Natural killer cell (primary cell): ENCODE results near the gene MICALL2. TPM values are rescaled to one million over a fixed set of nuclear protein-coding genes. Genes with fewer than 3 reads are reported as not detected.

Experiments used
- ATAC-seq, 3 donors: fragments of 150-1000 bp in 2 of 3; fragments of 200-7000 bp in 1 of 3; cut with Tn5 transposase; 1 replicate in 1 of 3; 2 replicates in 2 of 3; pipeline ENCODE4 v1.10.0; 2021; ENCODE audit warnings: mild to moderate bottlenecking in 2 of 3, moderate library complexity in 2 of 3
- DNase-seq, 2 donors: peaks; one replicate each; pipeline versions ENCODE4 v3.0.0 to v3.0.0-alpha.2; 2013 to 2021; ENCODE audit warnings: mixed read lengths in 1 of 2
- H3K27ac ChIP-seq: one replicate; pipeline ENCODE4 v1.5.1; 2013; ENCODE audit warnings: mild to moderate bottlenecking, low read length
- H3K27me3 ChIP-seq: one replicate; pipeline ENCODE4 v1.6.1; 2013; ENCODE audit warnings: low read length; ENCODE audit not compliant: control insufficient read depth, insufficient read depth
- H3K36me3 ChIP-seq: one replicate; pipeline ENCODE4 v1.6.1; 2013; ENCODE audit warnings: low read length; ENCODE audit not compliant: control insufficient read depth, insufficient read depth
- H3K4me1 ChIP-seq: one replicate; pipeline ENCODE4 v1.6.1; 2013; ENCODE audit warnings: low read length; ENCODE audit not compliant: control insufficient read depth, insufficient read depth
- H3K4me3 ChIP-seq: one replicate; pipeline ENCODE4 v1.5.1; 2013; ENCODE audit warnings: low read length
- H3K9me3 ChIP-seq: one replicate; pipeline ENCODE4 v1.6.1; 2013; ENCODE audit warnings: low read length; ENCODE audit not compliant: control insufficient read depth, insufficient read depth
- H3K27ac Mint-ChIP-seq, 2 donors: one replicate each; pipeline ENCODE4 v1.8.0; 2022; ENCODE audit warnings: mild to moderate bottlenecking in 2 of 2, mixed read lengths in 2 of 2, moderate library complexity in 1 of 2
- H3K27me3 Mint-ChIP-seq, 2 donors: one replicate each; pipeline ENCODE4 v1.8.0; 2022; ENCODE audit warnings: low read depth in 2 of 2, mixed read lengths in 2 of 2
- H3K36me3 Mint-ChIP-seq: one replicate; pipeline ENCODE4 v1.8.0; 2022; ENCODE audit warnings: mixed read lengths
- H3K4me1 Mint-ChIP-seq, 2 donors: one replicate each; pipeline ENCODE4 v1.8.0; 2022; ENCODE audit warnings: mixed read lengths in 2 of 2
- H3K4me3 Mint-ChIP-seq: one replicate; pipeline ENCODE4 v1.8.0; 2022; ENCODE audit warnings: mild to moderate bottlenecking, moderate library complexity, mixed read lengths
- H3K9me3 Mint-ChIP-seq, 2 donors: one replicate each; pipeline ENCODE4 v1.8.0; 2022; ENCODE audit warnings: mixed read lengths in 2 of 2
- CTCF ChIP-seq: fragments of 200-600 bp; IDR thresholded peaks from one replicate; pipeline ENCODE4 v1.8.0; 2022; ENCODE audit warnings: antibody characterized with exemption
- WGBS: methylation state at CpG from one replicate; pipeline ENCODE4 v1.1.7; 2013; ENCODE audit warnings: missing lambda C conversion rate; ENCODE audit not compliant: insufficient coverage; 5-methylcytosine and 5-hydroxymethylcytosine counted together
- intact Hi-C: fragments of 100-400 bp; cut with micrococcal nuclease; formaldehyde crosslinking; loops from one replicate; pipeline ENCODE4 v1.14.2; 2022
- total RNA-seq, 4 donors: library from RNA; stranded (reverse); fragments of 120-200 nt in 1 of 4; gene quantifications; one replicate each; pipeline versions ENCODE4 v1.2.3 to v1.2.4, GENCODE V29; 2013 to 2022

The MICALL2 gene
- total RNA-seq, 3 donors from 2014 or later (not counting 1 experiment from before 2014, with no cell fraction given) = 2.5 to 4.4 (median 2.8) TPM

GRCh38 chr7:1475991-1476390 lies 16.7 kb upstream of the MICALL2 start:
- no peaks in the 10 kb centered on the region for H3K27me3 Mint-ChIP-seq
- H3K4me3 Mint-ChIP-seq = no peak overlapping the region
- Histone ChIP-seq H3K9me3 (no peaks in the 10 kb centered on the region), H3K27ac (no peak overlapping the region), H3K4me3 (no peak overlapping the region), H3K4me1 (no peaks in the 10 kb centered on the region), H3K27me3 (no peaks in the 10 kb centered on the region), H3K36me3 (peaks cover 67% of the 10 kb centered on the region)
- DNase-seq = no peak
- WGBS = 97% methylated on average over 22 of the region's 22 CpGs
- no peak for ATAC-seq
- no peaks in the 10 kb centered on the region for H3K9me3 Mint-ChIP-seq
- H3K36me3 Mint-ChIP-seq = no peaks in the 10 kb centered on the region
- no peak overlapping the region for H3K27ac Mint-ChIP-seq
- intact Hi-C loops = no loop called here
- H3K4me1 Mint-ChIP-seq = no peaks in the 10 kb centered on the region
- TF ChIP-seq CTCF = no peak

GRCh38 chr7:1475393-1475792 lies 16.1 kb upstream of the MICALL2 start:
- Histone ChIP-seq H3K27ac (no peak overlapping the region), H3K4me1 (no peaks in the 10 kb centered on the region), H3K9me3 (no peaks in the 10 kb centered on the region), H3K36me3 (peaks cover 64% of the 10 kb centered on the region), H3K4me3 (no peak overlapping the region), H3K27me3 (no peaks in the 10 kb centered on the region)
- no peak for DNase-seq
- ATAC-seq = no peak
- Mint-ChIP-seq H3K9me3 (no peaks in the 10 kb centered on the region), H3K4me1 (no peaks in the 10 kb centered on the region), H3K36me3 (no peaks in the 10 kb centered on the region), H3K27ac (no peak overlapping the region), H3K27me3 (no peaks in the 10 kb centered on the region), H3K4me3 (no peak overlapping the region)
- WGBS = 97% methylated on average over 17 of the region's 17 CpGs
- TF ChIP-seq CTCF = no peak
- intact Hi-C loops = no loop called here

- Mint-ChIP-seq H3K4me1 (no peaks in the 10 kb centered on the region), H3K9me3 (no peaks in the 10 kb centered on the region), H3K4me3 (no peak overlapping the region), H3K36me3 (no peaks in the 10 kb centered on the region), H3K27ac (no peak overlapping the region), H3K27me3 (no peaks in the 10 kb centered on the region)
- peak in 1 of 2 donors; percentile 20 for DNase-seq
- Histone ChIP-seq H3K9me3 (no peaks in the 10 kb centered on the region), H3K36me3 (peaks cover 57% of the 10 kb centered on the region), H3K4me1 (no peaks in the 10 kb centered on the region), H3K4me3 (no peak overlapping the region), H3K27me3 (no peaks in the 10 kb centered on the region), H3K27ac (no peak overlapping the region)
- intact Hi-C loops = no loop called here
- no peak for ATAC-seq
- 96% methylated on average over 24 of the region's 24 CpGs for whole genome bisulfite sequencing
- TF ChIP-seq CTCF = no peak
These were observed 15.5 kb upstream of the MICALL2 start for GRCh38 chr7:1474736-1475135.

GRCh38 chr7:1473864-1474512 lies 14.7 kb upstream of the MICALL2 start:
- 39% methylated on average over 37 of the region's 37 CpGs for WGBS
- Mint-ChIP-seq H3K9me3 (no peaks in the 10 kb centered on the region), H3K4me1 (no peaks in the 10 kb centered on the region), H3K4me3 (no peak overlapping the region), H3K36me3 (no peaks in the 10 kb centered on the region), H3K27me3 (no peaks in the 10 kb centered on the region), H3K27ac (no peak overlapping the region)
- DNase-seq (peak; percentile 71 to 95), ATAC-seq (peak; percentile 80 to 90 (median 81))
- no peaks in the 10 kb centered on the region for H3K9me3 ChIP-seq
- intact Hi-C loops = no loop called here
- H3K36me3 ChIP-seq = peaks cover 51% of the 10 kb centered on the region
- TF ChIP-seq CTCF = peak; percentile 89
- H3K27ac ChIP-seq = no peak overlapping the region
- no peaks in the 10 kb centered on the region for H3K27me3 ChIP-seq
- H3K4me1 ChIP-seq = no peaks in the 10 kb centered on the region
- no peak overlapping the region for H3K4me3 ChIP-seq
